ENCODE measurements around the gene SOX1.

SOX1 gene

DNA sequence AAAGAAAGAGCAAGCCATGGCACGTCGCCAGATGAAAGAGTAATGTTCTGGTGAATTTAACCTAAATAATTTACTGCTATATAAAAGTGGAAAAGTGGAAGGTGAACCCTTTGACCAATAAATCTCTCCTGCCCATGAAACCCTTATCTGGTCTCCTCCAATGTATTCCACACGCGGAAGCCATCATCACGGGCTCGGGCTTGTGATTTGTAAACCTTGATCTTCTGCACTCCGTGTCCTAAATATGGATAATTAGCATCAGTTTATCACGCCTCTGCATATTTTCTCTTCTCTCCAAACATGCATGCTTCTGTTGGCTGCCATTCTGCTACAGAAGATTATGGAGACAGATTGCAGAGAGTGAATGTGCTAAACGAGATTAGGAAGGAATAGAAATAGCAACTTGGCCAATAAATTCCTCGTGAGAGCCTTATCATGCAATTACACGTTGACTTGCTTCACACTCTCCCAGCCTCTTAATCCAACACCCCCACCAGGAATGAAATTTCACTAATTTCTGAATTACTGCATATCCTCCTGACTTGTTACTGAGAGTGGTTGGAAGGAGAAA, 34.5 kb downstream of the SOX1 start:
- H3K79me2 ChIP-seq, result no peaks in the 10 kb centered on the region
- no peak overlapping the region for H3K27ac ChIP-seq
- no peak overlapping the region for H3K9ac ChIP-seq
- no peaks in the 10 kb centered on the region for H3K9me3 ChIP-seq (ENCODE audit: control insufficient read depth, low read length)
- no peak overlapping the region for H3K4me2 ChIP-seq (ENCODE audit: low read length)
- no peaks in the 10 kb centered on the region for H3K4me1 ChIP-seq
- no peaks in the 10 kb centered on the region for H3K36me3 ChIP-seq (ENCODE audit: control insufficient read depth, insufficient read depth, low read length)
- TF ChIP-seq, protein P1, sequence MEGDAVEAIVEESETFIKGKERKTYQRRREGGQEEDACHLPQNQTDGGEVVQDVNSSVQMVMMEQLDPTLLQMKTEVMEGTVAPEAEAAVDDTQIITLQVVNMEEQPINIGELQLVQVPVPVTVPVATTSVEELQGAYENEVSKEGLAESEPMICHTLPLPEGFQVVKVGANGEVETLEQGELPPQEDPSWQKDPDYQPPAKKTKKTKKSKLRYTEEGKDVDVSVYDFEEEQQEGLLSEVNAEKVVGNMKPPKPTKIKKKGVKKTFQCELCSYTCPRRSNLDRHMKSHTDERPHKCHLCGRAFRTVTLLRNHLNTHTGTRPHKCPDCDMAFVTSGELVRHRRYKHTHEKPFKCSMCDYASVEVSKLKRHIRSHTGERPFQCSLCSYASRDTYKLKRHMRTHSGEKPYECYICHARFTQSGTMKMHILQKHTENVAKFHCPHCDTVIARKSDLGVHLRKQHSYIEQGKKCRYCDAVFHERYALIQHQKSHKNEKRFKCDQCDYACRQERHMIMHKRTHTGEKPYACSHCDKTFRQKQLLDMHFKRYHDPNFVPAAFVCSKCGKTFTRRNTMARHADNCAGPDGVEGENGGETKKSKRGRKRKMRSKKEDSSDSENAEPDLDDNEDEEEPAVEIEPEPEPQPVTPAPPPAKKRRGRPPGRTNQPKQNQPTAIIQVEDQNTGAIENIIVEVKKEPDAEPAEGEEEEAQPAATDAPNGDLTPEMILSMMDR (IDR thresholded peaks at IDR 0.05), result no peak
- no peak overlapping the region for H2AFZ ChIP-seq
- peaks cover 13% of the 10 kb centered on the region for H3K27me3 ChIP-seq (ENCODE audit: control insufficient read depth, insufficient read depth, low read length)
- no peak overlapping the region for H3K4me3 ChIP-seq (ENCODE audit: low read depth, low read length)

DNA sequence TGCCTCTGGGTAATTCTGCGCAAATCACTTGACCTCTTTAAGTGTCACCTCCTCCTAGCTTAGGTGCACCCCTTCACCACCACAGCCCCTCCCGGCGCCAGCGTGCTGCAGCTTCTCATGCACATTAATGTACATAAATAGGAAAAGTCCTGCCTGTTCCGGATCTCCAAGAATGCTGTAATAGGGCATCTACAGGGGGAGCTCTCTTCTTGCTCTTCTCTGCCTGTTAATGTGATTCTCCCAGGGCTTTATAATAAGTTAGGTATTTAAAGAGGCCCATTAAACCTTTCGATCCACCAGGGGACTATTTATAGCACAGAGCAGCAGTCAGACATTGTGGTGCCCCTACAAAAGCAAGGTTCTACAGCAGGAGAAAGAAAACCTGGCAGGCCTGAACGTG, 35.3 kb downstream of the SOX1 start:
- Histone ChIP-seq H3K27me3 (ENCODE audit: control insufficient read depth, insufficient read depth, low read length) (peaks cover 13% of the 10 kb centered on the region), H3K36me3 (ENCODE audit: control insufficient read depth, insufficient read depth, low read length) (no peaks in the 10 kb centered on the region)

DNA sequence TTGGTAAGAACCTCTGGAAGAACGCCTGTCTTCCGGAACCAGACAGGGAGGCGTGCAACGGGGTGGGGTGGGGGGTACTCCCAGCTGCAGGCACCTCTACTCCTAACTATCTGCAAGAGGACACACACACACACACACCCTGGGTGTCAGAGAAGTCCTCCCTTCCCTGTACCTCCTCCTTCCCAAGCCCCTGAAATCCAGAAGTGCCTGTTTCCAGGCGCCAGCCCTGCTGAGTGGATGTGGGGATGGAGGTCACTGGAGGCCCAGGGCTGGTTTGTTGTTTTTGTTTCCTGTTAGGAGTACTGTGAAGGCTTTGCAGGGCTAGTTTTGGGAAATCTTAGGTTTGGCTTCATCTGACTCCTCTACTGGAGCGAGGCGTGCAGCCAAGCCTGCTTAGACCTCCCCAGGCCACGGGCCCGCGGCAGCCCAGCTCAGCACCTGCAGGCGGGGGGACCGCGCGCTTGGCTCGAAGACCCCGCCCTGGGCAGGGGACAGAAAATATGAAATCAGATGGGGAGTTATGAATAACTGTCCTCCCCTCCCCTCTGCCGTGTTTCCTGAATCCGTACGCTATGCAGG, 36.4 kb downstream of the SOX1 start:
- no peak overlapping the region for H3K27ac ChIP-seq

More for the DNA sequence above, 35.3 kb downstream of the SOX1 start:
- H3K9me3 ChIP-seq (ENCODE audit: control insufficient read depth, low read length), result no peaks in the 10 kb centered on the region
- H2AFZ ChIP-seq, result no peak overlapping the region
- no peak overlapping the region for H3K9ac ChIP-seq
- H3K4me2 ChIP-seq (ENCODE audit: low read length), result no peak overlapping the region
- H3K4me3 ChIP-seq (ENCODE audit: low read depth, low read length), result no peak overlapping the region
- TF ChIP-seq, protein P1 (IDR thresholded peaks at IDR 0.05), result no peak
- no peaks in the 10 kb centered on the region for H3K79me2 ChIP-seq
- no peaks in the 10 kb centered on the region for H3K4me1 ChIP-seq
- no peak overlapping the region for H3K27ac ChIP-seq

DNA sequence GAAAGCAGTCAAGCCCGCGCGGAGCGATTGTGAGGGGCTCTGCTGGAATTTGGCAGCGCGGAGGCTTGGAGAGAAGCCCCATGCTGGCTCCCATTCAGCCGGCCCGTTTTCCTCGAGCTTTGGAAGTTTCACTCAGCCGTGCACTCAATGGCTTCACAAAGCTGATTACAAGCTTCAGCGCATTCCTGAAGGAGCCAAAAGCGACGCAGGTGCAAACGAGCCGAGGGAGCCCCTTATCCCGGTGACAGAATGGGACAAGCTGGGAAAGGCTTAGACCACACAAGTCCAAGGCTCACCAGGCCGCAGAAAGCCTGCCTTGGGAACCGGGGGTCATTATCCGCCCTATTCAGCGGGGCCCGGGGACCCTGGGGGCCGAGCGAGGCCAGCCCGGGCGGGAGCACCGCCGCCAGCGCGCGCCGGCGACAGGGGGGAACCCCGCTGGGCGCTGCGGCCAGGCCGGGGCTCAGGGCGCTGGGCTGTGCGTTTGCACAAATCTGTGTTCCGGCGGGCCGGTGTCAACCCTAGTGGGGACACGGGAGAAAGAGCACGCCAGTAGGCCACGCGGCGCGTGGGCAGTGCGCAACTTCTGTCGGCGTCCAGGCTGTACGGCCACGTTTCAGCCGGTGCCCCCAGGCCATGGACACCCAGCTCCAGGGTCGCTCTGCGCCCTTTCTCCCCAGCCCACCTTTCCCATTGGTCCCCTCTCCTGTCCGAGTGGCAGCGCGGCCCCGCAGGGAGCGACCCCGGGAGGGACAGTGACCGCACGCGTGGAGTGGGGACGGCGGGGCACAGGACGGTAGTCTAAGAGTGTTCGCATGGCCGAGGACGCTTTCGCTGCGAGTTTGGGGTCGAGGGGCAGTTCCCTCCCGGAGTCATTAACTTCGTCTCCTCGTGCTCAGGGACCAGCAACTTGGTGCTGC, 37.3 kb downstream of the SOX1 start:
- no peaks in the 10 kb centered on the region for H3K9me3 ChIP-seq (ENCODE audit: control insufficient read depth, low read length)
- H2AFZ ChIP-seq, result no peak overlapping the region
- no peak overlapping the region for H3K9ac ChIP-seq
- no peak overlapping the region for H3K27ac ChIP-seq
- H3K4me2 ChIP-seq (ENCODE audit: low read length), result no peak overlapping the region
- H3K27me3 ChIP-seq (ENCODE audit: control insufficient read depth, insufficient read depth, low read length), result peaks cover 8% of the 10 kb centered on the region
- H3K36me3 ChIP-seq (ENCODE audit: control insufficient read depth, insufficient read depth, low read length), result no peaks in the 10 kb centered on the region
- H3K4me1 ChIP-seq, result no peaks in the 10 kb centered on the region
- TF ChIP-seq, protein P1 (IDR thresholded peaks at IDR 0.05), result no peak
- no peak overlapping the region for H3K4me3 ChIP-seq (ENCODE audit: low read depth, low read length)
- no peaks in the 10 kb centered on the region for H3K79me2 ChIP-seq

More for the DNA sequence above, 36.4 kb downstream of the SOX1 start:
- Histone ChIP-seq H3K4me3 (ENCODE audit: low read depth, low read length) (no peak overlapping the region), H2AFZ (no peak overlapping the region), H3K9ac (no peak overlapping the region), H3K79me2 (no peaks in the 10 kb centered on the region), H3K27me3 (ENCODE audit: control insufficient read depth, insufficient read depth, low read length) (peaks cover 8% of the 10 kb centered on the region), H3K4me1 (no peaks in the 10 kb centered on the region), H3K9me3 (ENCODE audit: control insufficient read depth, low read length) (no peaks in the 10 kb centered on the region), H3K36me3 (ENCODE audit: control insufficient read depth, insufficient read depth, low read length) (no peaks in the 10 kb centered on the region), H3K4me2 (ENCODE audit: low read length) (no peak overlapping the region)
- TF ChIP-seq, protein P1 (IDR thresholded peaks at IDR 0.05), result no peak

Data from parathyroid adenoma (tissue), 2 donors.